T-helper 17 cell (primary cell): ENCODE measurements around the gene N4BP3. TPM values are rescaled to one million over a fixed set of nuclear protein-coding genes. Genes with fewer than 3 reads are reported as not detected.
A peak's percentile ranks its signal among the peaks of the same experiment; 100 is the strongest.

Experiments used
- ATAC-seq: fragments of 150-1000 bp; cut with Tn5 transposase; 2 replicates; pipeline ENCODE4 v1.10.0; 2021; ENCODE audit warnings: mild to moderate bottlenecking, moderate library complexity
- DNase-seq, 3 donors: peaks; one replicate each; pipeline versions ENCODE4 v3.0.0 to v3.0.0-alpha.2; 2020 to 2021
- H3K9me3 ChIP-seq: one replicate; pipeline ENCODE4 v1.7.0; 2013; ENCODE audit warnings: low read length, mild to moderate bottlenecking; ENCODE audit not compliant: control insufficient read depth, poor library complexity, severe bottlenecking
- H3K27ac Mint-ChIP-seq: one replicate; pipeline ENCODE4 v1.8.0; 2022; ENCODE audit warnings: mild to moderate bottlenecking, moderate library complexity, mixed read lengths
- H3K27me3 Mint-ChIP-seq: one replicate; pipeline ENCODE4 v1.8.0; 2022; ENCODE audit warnings: mixed read lengths
- H3K36me3 Mint-ChIP-seq: one replicate; pipeline ENCODE4 v1.8.0; 2022; ENCODE audit warnings: low read depth, mixed read lengths
- H3K4me1 Mint-ChIP-seq: one replicate; pipeline ENCODE4 v1.8.0; 2022; ENCODE audit warnings: mild to moderate bottlenecking, mixed read lengths
- H3K4me3 Mint-ChIP-seq: one replicate; pipeline ENCODE4 v1.8.0; 2022; ENCODE audit warnings: mild to moderate bottlenecking, moderate library complexity, mixed read lengths
- total RNA-seq, 4 donors: library from RNA in 2 of 4; stranded (reverse) in 2 of 4; gene quantifications; one replicate each; pipeline ENCODE4 v1.2.3 and lab custom pipeline; 2022 to 2026

N4BP3 gene
- total RNA-seq, 2 donors from 2014 or later, result 8.5 to 9.0 TPM

GRCh38 chr5:178108446-178108845, 4.9 kb upstream of the N4BP3 start:
- H3K4me1 Mint-ChIP-seq, result peaks cover 15% of the 10 kb centered on the region
- peak overlapping the region; percentile 49 for H3K27ac Mint-ChIP-seq
- H3K9me3 ChIP-seq, result no peaks in the 10 kb centered on the region
- DNase-seq (no peak), ATAC-seq (no peak)
- no peaks in the 10 kb centered on the region for H3K27me3 Mint-ChIP-seq
- H3K36me3 Mint-ChIP-seq, result no peaks in the 10 kb centered on the region
- no peak overlapping the region for H3K4me3 Mint-ChIP-seq

GRCh38 chr5:178108966-178109365, 4.4 kb upstream of the N4BP3 start:
- ATAC-seq (no peak), DNase-seq (no peak)
- Mint-ChIP-seq H3K4me3 (no peak overlapping the region), H3K27me3 (no peaks in the 10 kb centered on the region), H3K4me1 (peaks cover 15% of the 10 kb centered on the region), H3K36me3 (no peaks in the 10 kb centered on the region), H3K27ac (no peak overlapping the region)
- no peaks in the 10 kb centered on the region for H3K9me3 ChIP-seq

- H3K9me3 ChIP-seq, result no peaks in the 10 kb centered on the region
- DNase-seq (no peak), ATAC-seq (no peak)
- Mint-ChIP-seq H3K4me1 (peaks cover 22% of the 10 kb centered on the region), H3K4me3 (no peak overlapping the region), H3K27me3 (no peaks in the 10 kb centered on the region), H3K27ac (no peak overlapping the region), H3K36me3 (no peaks in the 10 kb centered on the region)
Observed at GRCh38 chr5:178110511-178110910, 2.8 kb upstream of the N4BP3 start.

GRCh38 chr5:178111925-178112324, 1.4 kb upstream of the N4BP3 start:
- no peaks in the 10 kb centered on the region for H3K9me3 ChIP-seq
- H3K4me1 Mint-ChIP-seq, result peaks cover 31% of the 10 kb centered on the region
- ATAC-seq (no peak), DNase-seq (no peak)
- H3K36me3 Mint-ChIP-seq, result no peaks in the 10 kb centered on the region
- no peak overlapping the region for H3K27ac Mint-ChIP-seq
- no peaks in the 10 kb centered on the region for H3K27me3 Mint-ChIP-seq
- no peak overlapping the region for H3K4me3 Mint-ChIP-seq

GRCh38 chr5:178112545-178112944, 787 bp upstream of the N4BP3 start:
- Mint-ChIP-seq H3K36me3 (no peaks in the 10 kb centered on the region), H3K27me3 (no peaks in the 10 kb centered on the region), H3K27ac (peak overlapping the region; percentile 81), H3K4me1 (peaks cover 33% of the 10 kb centered on the region), H3K4me3 (peak overlapping the region; percentile 91)
- DNase-seq, result no peak
- ATAC-seq, result no peak
- H3K9me3 ChIP-seq, result no peaks in the 10 kb centered on the region

- peaks cover 31% of the 10 kb centered on the region for H3K4me1 Mint-ChIP-seq
- DNase-seq (no peak), ATAC-seq (no peak)
- H3K27me3 Mint-ChIP-seq, result no peaks in the 10 kb centered on the region
- no peaks in the 10 kb centered on the region for H3K9me3 ChIP-seq
- H3K4me3 Mint-ChIP-seq, result peak overlapping the region; percentile 92
- no peaks in the 10 kb centered on the region for H3K36me3 Mint-ChIP-seq
- peak overlapping the region; percentile 97 for H3K27ac Mint-ChIP-seq
Observed at GRCh38 chr5:178113841-178114324, 551 bp downstream of the N4BP3 start.

GRCh38 chr5:178114325-178115135, 1.2 kb downstream of the N4BP3 start:
- Mint-ChIP-seq H3K27me3 (no peaks in the 10 kb centered on the region), H3K4me1 (peaks cover 31% of the 10 kb centered on the region), H3K27ac (peak overlapping the region; percentile 97), H3K4me3 (peak overlapping the region; percentile 92), H3K36me3 (no peaks in the 10 kb centered on the region)
- ATAC-seq (peak; percentile 38), DNase-seq (peak in 1 of 3 donors; percentile 30)
- H3K9me3 ChIP-seq, result no peaks in the 10 kb centered on the region

- H3K9me3 ChIP-seq, result no peaks in the 10 kb centered on the region
- H3K4me3 Mint-ChIP-seq, result peak overlapping the region; percentile 92
- H3K27ac Mint-ChIP-seq, result peak overlapping the region; percentile 97
- H3K4me1 Mint-ChIP-seq, result peaks cover 31% of the 10 kb centered on the region
- H3K36me3 Mint-ChIP-seq, result no peaks in the 10 kb centered on the region
- H3K27me3 Mint-ChIP-seq, result no peaks in the 10 kb centered on the region
- no peak for ATAC-seq
- DNase-seq, result no peak
Observed at GRCh38 chr5:178115136-178115813, 1.9 kb downstream of the N4BP3 start.

GRCh38 chr5:178115814-178116142, 2.4 kb downstream of the N4BP3 start:
- no peak for DNase-seq
- Mint-ChIP-seq H3K36me3 (no peaks in the 10 kb centered on the region), H3K27me3 (no peaks in the 10 kb centered on the region), H3K27ac (peak overlapping the region; percentile 92), H3K4me3 (peak overlapping the region; percentile 58), H3K4me1 (peaks cover 34% of the 10 kb centered on the region)
- no peak for ATAC-seq
- no peaks in the 10 kb centered on the region for H3K9me3 ChIP-seq

GRCh38 chr5:178116143-178116885, 3.0 kb downstream of the N4BP3 start:
- H3K27ac Mint-ChIP-seq, result peak overlapping the region; percentile 92
- no peaks in the 10 kb centered on the region for H3K36me3 Mint-ChIP-seq
- peaks cover 37% of the 10 kb centered on the region for H3K4me1 Mint-ChIP-seq
- H3K9me3 ChIP-seq, result no peaks in the 10 kb centered on the region
- peak overlapping the region; percentile 76 for H3K4me3 Mint-ChIP-seq
- ATAC-seq (peak; percentile 72), DNase-seq (peak; percentile 57 to 68 (median 66))
- no peaks in the 10 kb centered on the region for H3K27me3 Mint-ChIP-seq

- H3K36me3 Mint-ChIP-seq, result no peaks in the 10 kb centered on the region
Observed at GRCh38 chr5:178117923-178118701, 4.8 kb downstream of the N4BP3 start.

GRCh38 chr5:178119915-178120606, 6.7 kb downstream of the N4BP3 start:
- H3K27me3 Mint-ChIP-seq, result no peaks in the 10 kb centered on the region
- no peak overlapping the region for H3K27ac Mint-ChIP-seq
- no peak overlapping the region for H3K4me3 Mint-ChIP-seq
- H3K4me1 Mint-ChIP-seq, result peaks cover 23% of the 10 kb centered on the region
- no peaks in the 10 kb centered on the region for H3K9me3 ChIP-seq
- no peak for DNase-seq
- no peaks in the 10 kb centered on the region for H3K36me3 Mint-ChIP-seq
- ATAC-seq, result no peak

More at GRCh38 chr5:178117923-178118701, 4.8 kb downstream of the N4BP3 start:
- no peaks in the 10 kb centered on the region for H3K27me3 Mint-ChIP-seq
- H3K4me1 Mint-ChIP-seq, result peaks cover 33% of the 10 kb centered on the region
- no peaks in the 10 kb centered on the region for H3K9me3 ChIP-seq
- no peak for ATAC-seq
- no peak overlapping the region for H3K27ac Mint-ChIP-seq
- DNase-seq, result no peak
- peak overlapping the region; percentile 63 for H3K4me3 Mint-ChIP-seq
